ENCODE measurements around the gene PRKCD.

PRKCD gene

GRCh38 chr3:53236112-53236841 lies 75.3 kb downstream of the PRKCD start:
- no peak for DNase-seq

- no peak for DNase-seq
These were observed 77.2 kb downstream of the PRKCD start for GRCh38 chr3:53238051-53238850.

GRCh38 chr3:53238886-53239285 lies 77.9 kb downstream of the PRKCD start:
- no peak for DNase-seq

GRCh38 chr3:53239800-53240199 lies 78.8 kb downstream of the PRKCD start:
- no peak for DNase-seq

- no peak for DNase-seq
These were observed 80.3 kb downstream of the PRKCD start for GRCh38 chr3:53240989-53241972.

GRCh38 chr3:53242155-53242554 lies 81.1 kb downstream of the PRKCD start:
- no peak for DNase-seq
